AG04449 (cell line): ENCODE measurements around the gene USP5.
A peak's percentile ranks its signal among the peaks of the same experiment; 100 is the strongest.

Source experiments
- CTCF ChIA-PET: fragments of 350-600 bp; formaldehyde crosslinking; extraction: SDS; loops from one replicate; lab custom pipeline; 2021; ENCODE audit warnings: antibody characterized with exemption; lab: Yijun Ruan, JAX
- POLR2A ChIA-PET: fragments of 400-600, 350-600 bp; formaldehyde crosslinking; extraction: SDS; loops from one replicate; lab custom pipeline; 2020; ENCODE audit warnings: antibody characterized with exemption, inconsistent platforms; lab: Yijun Ruan, JAX
- DNase-seq: peaks from one replicate; pipeline ENCODE4 v3.0.0-alpha.2; 2010; ENCODE audit warnings: low read depth, low spot score
- H3K4me3 ChIP-seq: 2 replicates; pipeline ENCODE4 v1.5.1; 2011; ENCODE audit warnings: low read depth, mild to moderate bottlenecking, control low read depth, low read length
- CTCF ChIP-seq: IDR thresholded peaks from one replicate; pipeline ENCODE4 v1.5.1; 2011; ENCODE audit warnings: mild to moderate bottlenecking, moderate library complexity, low read length, control low read depth, inconsistent platforms; ENCODE audit not compliant: insufficient read depth; ENCODE audit errors: missing control alignments

Gene USP5

GRCh38 chr12:6820166-6820565 lies 31.8 kb upstream of the USP5 start:
- TF ChIP-seq CTCF: no peak
- CTCF ChIA-PET: interaction anchor here (1.2 to 17.9 kb wide), 5 partner anchors 9 to 84 kb away, joined by 4 to 304 read pairs (median 11); partner anchors contain the start of genes MLF2 and PTMS
- POLR2A ChIA-PET: interaction anchor here (0.7 kb wide), 1 partner anchor 87 kb away, joined by 3 read pairs; no protein-coding TSS in a partner anchor
- DNase-seq: no peak
- no peak overlapping the region for H3K4me3 ChIP-seq

- peak within 1 kb of the TSS; percentile 62 for H3K4me3 ChIP-seq
- TF ChIP-seq CTCF: no peak
- CTCF ChIA-PET: interaction anchor here (0.7 to 17.9 kb wide), 10 partner anchors 11 to 201 kb away, joined by 3 to 316 read pairs (median 12); partner anchors contain the start of genes CDCA3, GNB3, MLF2 and PTMS
- DNase-seq: no peak
- POLR2A ChIA-PET: interaction anchor here (0.8 to 1.5 kb wide), 6 partner anchors 9 to 131 kb away, joined by 3 to 14 read pairs (median 4); partner anchors contain the start of genes COPS7A, MLF2 and PTMS
Observed at GRCh38 chr12:6821591-6822425, 30.1 kb upstream of the USP5 start, which contains the start of gene GPR162. Gene GPR162 (plus strand): TSS chr12:6821821. CDS start chr12:6823899, 2,078 bp downstream.

- POLR2A ChIA-PET: interaction anchor here (0.8 to 1.5 kb wide), 3 partner anchors 56 to 70 kb away, joined by 3 to 14 read pairs (median 4); partner anchors contain the start of genes MLF2 and PTMS
- CTCF ChIA-PET: interaction anchor here (1.2 to 17.9 kb wide), 9 partner anchors 11 to 202 kb away, joined by 3 to 316 read pairs (median 51); partner anchors contain the start of genes CDCA3, GNB3, MLF2 and PTMS
- no peak for TF ChIP-seq CTCF
- peak overlapping the region; percentile 62 for H3K4me3 ChIP-seq
- DNase-seq: no peak
Observed at GRCh38 chr12:6822426-6823135, 29.4 kb upstream of the USP5 start.

- CTCF ChIA-PET: interaction anchor here (1.1 to 17.9 kb wide), 14 partner anchors 11 to 204 kb away, joined by 3 to 316 read pairs (median 37); partner anchors contain the start of genes CDCA3, GNB3, MLF2 and PTMS
- no peak for DNase-seq
- no peak overlapping the region for H3K4me3 ChIP-seq
- TF ChIP-seq CTCF: no peak
- POLR2A ChIA-PET: interaction anchor here (1.3 to 2.0 kb wide), 2 partner anchors 57 to 71 kb away, joined by 3 to 10 read pairs; partner anchors contain the start of genes MLF2 and PTMS
Observed at GRCh38 chr12:6823182-6824084, 28.5 kb upstream of the USP5 start.

DNA sequence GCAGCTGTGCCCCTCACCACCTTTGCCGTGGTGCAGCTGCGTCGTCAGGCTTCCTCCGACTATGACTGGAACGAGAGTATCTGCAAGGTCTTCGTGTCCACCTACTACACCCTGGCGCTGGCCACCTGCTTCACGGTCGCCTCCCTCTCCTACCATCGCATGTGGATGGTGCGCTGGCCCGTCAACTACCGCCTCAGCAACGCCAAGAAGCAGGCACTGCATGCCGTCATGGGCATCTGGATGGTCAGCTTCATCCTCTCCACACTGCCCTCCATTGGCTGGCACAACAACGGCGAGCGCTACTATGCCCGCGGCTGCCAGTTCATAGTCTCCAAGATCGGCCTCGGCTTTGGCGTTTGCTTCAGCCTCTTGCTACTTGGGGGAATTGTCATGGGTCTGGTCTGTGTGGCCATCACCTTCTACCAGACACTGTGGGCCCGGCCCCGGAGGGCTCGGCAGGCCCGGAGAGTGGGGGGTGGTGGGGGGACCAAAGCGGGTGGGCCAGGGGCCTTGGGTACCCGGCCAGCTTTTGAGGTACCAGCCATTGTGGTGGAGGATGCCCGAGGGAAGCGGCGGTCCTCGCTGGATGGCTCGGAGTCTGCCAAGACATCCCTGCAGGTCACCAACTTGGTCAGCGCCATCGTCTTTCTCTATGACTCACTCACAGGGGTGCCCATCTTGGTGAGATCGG lies 27.7 kb upstream of the USP5 start:
- POLR2A ChIA-PET: interaction anchor here (1.3 to 2.0 kb wide), 2 partner anchors 58 to 71 kb away, joined by 3 to 10 read pairs; partner anchors contain the start of genes MLF2 and PTMS
- CTCF ChIA-PET: interaction anchor here (1.0 to 17.9 kb wide), 23 partner anchors 10 to 274 kb away, joined by 3 to 316 read pairs (median 6); partner anchors contain the start of genes CDCA3, GNB3, MLF2 and PTMS
- DNase-seq: no peak
- no peak for TF ChIP-seq CTCF
- no peak overlapping the region for H3K4me3 ChIP-seq
